ENCODE data around the gene RNF130. TPM values are rescaled to one million over a fixed set of nuclear protein-coding genes. Genes with fewer than 3 reads are reported as not detected.

RNF130 gene
- total RNA-seq, 4 donors from 2014 or later, result 84.7 to 105 (median 98.5) TPM

DNA sequence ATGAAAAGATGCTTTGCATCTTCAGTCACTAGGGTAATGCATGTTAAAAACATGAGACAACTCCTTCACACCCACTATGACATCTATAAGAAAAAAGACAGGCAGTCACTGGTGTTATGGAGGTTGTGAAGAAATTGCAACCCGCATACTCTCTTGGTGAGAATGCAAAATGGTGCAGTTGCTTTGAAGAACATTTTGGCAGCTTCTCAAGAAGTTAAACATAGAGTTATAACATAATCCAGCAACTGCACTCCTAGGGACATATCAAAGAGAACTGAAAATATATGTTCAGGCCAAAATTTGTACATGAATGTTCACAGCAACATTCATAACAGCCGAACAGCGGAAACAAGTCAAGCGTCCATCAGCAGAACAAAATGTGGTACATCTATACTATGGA lies 117.6 kb downstream of the RNF130 start:
- no peak for ATAC-seq
- H3K27me3 ChIP-seq, result no peaks in the 10 kb centered on the region
- WGBS, 2 donors (ENCODE audit: low coverage in 1 of 2), result 84 to 93% methylated on average over 4 of the region's 4 CpGs

DNA sequence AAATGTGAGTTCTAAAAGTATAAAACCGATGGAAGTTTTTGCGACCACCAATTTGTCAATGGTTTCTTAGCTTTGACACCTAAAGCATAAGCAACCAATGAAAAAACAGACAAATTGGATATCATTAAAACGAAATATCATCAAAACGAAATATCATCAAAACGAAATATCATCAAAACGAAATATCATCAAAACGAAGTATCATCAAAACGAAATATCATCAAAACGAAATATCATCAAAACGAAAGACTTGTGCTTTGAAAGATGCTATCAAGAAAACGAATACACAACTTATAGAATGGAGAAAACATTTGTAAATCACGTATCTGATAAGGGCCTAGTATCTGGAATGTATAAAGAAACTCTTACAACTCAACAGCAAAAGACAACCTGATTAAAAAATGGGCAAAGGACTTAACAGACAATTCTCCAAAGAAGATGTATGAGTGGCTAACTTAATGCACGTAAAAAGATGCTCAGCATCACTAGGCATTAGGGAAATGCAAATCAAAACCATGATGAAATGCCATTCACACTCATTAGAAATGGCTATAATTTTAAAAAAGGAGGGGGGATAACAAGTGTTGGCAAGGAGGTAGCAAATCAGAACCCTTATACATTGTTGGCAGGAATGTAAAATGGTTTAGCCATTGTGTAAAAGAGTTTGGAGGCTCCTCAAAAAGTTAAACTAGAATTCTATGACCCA lies 134.4 kb downstream of the RNF130 start:
- H3K4me1 ChIP-seq, result no peaks in the 10 kb centered on the region

More for the DNA sequence above, 117.6 kb downstream of the RNF130 start:
- TF ChIP-seq EP300 (IDR thresholded peaks at IDR 0.05) (no peak), POLR2A (IDR thresholded peaks at IDR 0.05) (no peak), POLR2AphosphoS5 (IDR thresholded peaks at IDR 0.05) (no peak)
- TF ChIP-seq, protein P1, sequence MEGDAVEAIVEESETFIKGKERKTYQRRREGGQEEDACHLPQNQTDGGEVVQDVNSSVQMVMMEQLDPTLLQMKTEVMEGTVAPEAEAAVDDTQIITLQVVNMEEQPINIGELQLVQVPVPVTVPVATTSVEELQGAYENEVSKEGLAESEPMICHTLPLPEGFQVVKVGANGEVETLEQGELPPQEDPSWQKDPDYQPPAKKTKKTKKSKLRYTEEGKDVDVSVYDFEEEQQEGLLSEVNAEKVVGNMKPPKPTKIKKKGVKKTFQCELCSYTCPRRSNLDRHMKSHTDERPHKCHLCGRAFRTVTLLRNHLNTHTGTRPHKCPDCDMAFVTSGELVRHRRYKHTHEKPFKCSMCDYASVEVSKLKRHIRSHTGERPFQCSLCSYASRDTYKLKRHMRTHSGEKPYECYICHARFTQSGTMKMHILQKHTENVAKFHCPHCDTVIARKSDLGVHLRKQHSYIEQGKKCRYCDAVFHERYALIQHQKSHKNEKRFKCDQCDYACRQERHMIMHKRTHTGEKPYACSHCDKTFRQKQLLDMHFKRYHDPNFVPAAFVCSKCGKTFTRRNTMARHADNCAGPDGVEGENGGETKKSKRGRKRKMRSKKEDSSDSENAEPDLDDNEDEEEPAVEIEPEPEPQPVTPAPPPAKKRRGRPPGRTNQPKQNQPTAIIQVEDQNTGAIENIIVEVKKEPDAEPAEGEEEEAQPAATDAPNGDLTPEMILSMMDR (IDR thresholded peaks at IDR 0.05), result no peak
- Histone ChIP-seq H3K9me3 (no peaks in the 10 kb centered on the region), H3K27ac (no peak overlapping the region), H3K36me3 (peaks cover 0 to 55% of the 10 kb centered on the region in 2 donors), H3K4me3 (no peak overlapping the region), H3K4me1 (peaks cover 0 to 14% (median 0%) of the 10 kb centered on the region in 3 donors)

DNA sequence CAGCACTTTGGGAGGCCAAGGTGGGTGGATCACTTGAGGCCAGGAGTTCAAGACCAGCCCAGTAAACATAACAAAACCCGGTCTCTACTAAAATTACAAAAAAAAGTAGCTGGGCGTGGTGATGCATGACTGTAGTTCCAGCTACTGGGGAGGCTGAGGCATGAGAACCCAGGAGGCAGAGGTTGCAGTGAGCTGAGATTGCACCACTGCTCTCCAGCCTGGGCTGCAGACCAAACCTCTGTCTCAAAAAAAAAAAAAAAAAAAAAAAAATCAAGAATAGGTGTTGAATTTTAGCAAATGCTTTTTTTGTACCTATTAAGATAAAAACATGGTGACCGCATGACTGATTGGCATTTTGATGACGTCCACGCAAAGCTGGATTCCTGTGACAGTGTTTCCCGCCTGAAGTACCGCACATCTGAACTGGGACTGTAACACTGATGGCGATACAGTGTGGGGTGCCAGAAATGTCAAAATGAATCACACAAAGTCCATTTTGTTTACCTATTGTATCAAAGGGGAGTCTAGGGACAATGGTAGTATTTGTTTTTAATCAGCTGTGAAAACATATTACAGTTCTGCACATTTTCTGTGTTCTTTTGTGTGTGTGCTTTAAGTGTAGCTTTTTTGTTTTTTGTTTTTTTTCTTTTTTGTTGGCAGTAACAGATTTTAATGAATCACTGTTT lies 140.6 kb downstream of the RNF130 start:
- no peaks in the 10 kb centered on the region for H3K4me1 ChIP-seq
- no peak overlapping the region for H3K4me3 ChIP-seq
- H3K9me3 ChIP-seq, result no peaks in the 10 kb centered on the region
- H3K27ac ChIP-seq, result no peak overlapping the region
- 89 to 92% methylated on average over 5 to 8 of the region's 8 CpGs for WGBS, 2 donors (ENCODE audit: low coverage in 1 of 2)
- no peak for ATAC-seq
- no peaks in the 10 kb centered on the region for H3K27me3 ChIP-seq
- no peaks in the 10 kb centered on the region for H3K36me3 ChIP-seq
- TF ChIP-seq POLR2AphosphoS5 (IDR thresholded peaks at IDR 0.05) (no peak), POLR2A (IDR thresholded peaks at IDR 0.05) (no peak), EP300 (IDR thresholded peaks at IDR 0.05) (no peak)
- TF ChIP-seq, protein P1 (IDR thresholded peaks at IDR 0.05), result no peak

More for the DNA sequence above, 134.4 kb downstream of the RNF130 start:
- Histone ChIP-seq H3K4me3 (no peak overlapping the region), H3K27me3 (no peaks in the 10 kb centered on the region), H3K27ac (no peak overlapping the region), H3K36me3 (no peaks in the 10 kb centered on the region), H3K9me3 (no peaks in the 10 kb centered on the region)
- no peak for TF ChIP-seq EP300 (IDR thresholded peaks at IDR 0.05)
- no peak for TF ChIP-seq POLR2AphosphoS5 (IDR thresholded peaks at IDR 0.05)
- TF ChIP-seq, protein P1 (IDR thresholded peaks at IDR 0.05), result no peak
- no peak for TF ChIP-seq POLR2A (IDR thresholded peaks at IDR 0.05)
- no peak for ATAC-seq
- 89 to 96% methylated on average over 11 to 13 of the region's 13 CpGs for WGBS, 2 donors (ENCODE audit: low coverage in 1 of 2)

DNA sequence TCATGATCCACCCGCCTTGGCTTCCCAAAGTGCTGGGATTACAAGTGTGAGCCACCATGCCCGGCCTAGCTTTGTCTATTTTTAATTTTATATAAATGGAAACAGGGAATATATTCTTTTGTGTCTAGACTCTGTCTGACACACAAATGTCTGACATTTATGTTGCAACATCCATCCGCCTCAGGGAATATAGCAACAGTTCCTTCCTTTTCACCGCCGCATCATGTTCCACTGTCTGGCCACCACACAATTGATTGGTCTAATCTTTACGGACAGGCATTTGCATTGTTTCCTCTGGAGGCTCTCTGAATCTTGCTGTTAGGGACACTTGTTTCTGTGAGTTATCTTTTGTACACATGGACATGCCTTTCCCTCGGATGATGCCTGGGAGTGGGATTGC lies 143.7 kb downstream of the RNF130 start:
- Histone ChIP-seq H3K9me3 (no peaks in the 10 kb centered on the region), H3K27me3 (no peaks in the 10 kb centered on the region), H3K4me1 (no peaks in the 10 kb centered on the region), H3K36me3 (no peaks in the 10 kb centered on the region), H3K4me3 (no peak overlapping the region), H3K27ac (no peak overlapping the region)
- WGBS, 2 donors (ENCODE audit: low coverage in 1 of 2), result 89 to 95% methylated on average over 5 to 7 of the region's 7 CpGs
- TF ChIP-seq POLR2AphosphoS5 (IDR thresholded peaks at IDR 0.05), result no peak
- TF ChIP-seq EP300 (IDR thresholded peaks at IDR 0.05), result no peak
- no peak for TF ChIP-seq POLR2A (IDR thresholded peaks at IDR 0.05)
- TF ChIP-seq, protein P1 (IDR thresholded peaks at IDR 0.05), result no peak
- no peak for ATAC-seq
